Sigmoid colon (tissue), 7 donors: Measurements from ENCODE around the gene PAK2. TPM values are rescaled to one million over a fixed set of nuclear protein-coding genes. Genes with fewer than 3 reads are reported as not detected.
A peak's percentile ranks its signal among the peaks of the same experiment; 100 is the strongest.

Experiments
- DNase-seq: peaks from one replicate; pipeline ENCODE4 v3.0.0-alpha.2; 2019
- H3K27ac ChIP-seq, 4 donors: fragments of 200-600 bp; sonication (generic); one replicate each; pipeline ENCODE4 v1.5.1; 2016 to 2019; ENCODE audit warnings: mild to moderate bottlenecking in 1 of 4
- H3K27me3 ChIP-seq, 3 donors: fragments of 200-600 bp; sonication (generic); one replicate each; pipeline ENCODE4 v1.5.1; 2019; ENCODE audit warnings: mild to moderate bottlenecking in 1 of 3
- H3K36me3 ChIP-seq, 4 donors: fragments of 200-600 bp; sonication (generic); one replicate each; pipeline ENCODE4 v1.5.1; 2016 to 2019
- H3K4me1 ChIP-seq, 4 donors: fragments of 200-600 bp; sonication (generic); one replicate each; pipeline ENCODE4 v1.5.1; 2017 to 2019
- H3K4me3 ChIP-seq, 4 donors: fragments of 200-600 bp; sonication (generic); one replicate each; pipeline ENCODE4 v1.5.1; 2017 to 2019; ENCODE audit warnings: mild to moderate bottlenecking in 2 of 4, moderate library complexity in 1 of 4
- H3K9me3 ChIP-seq, 4 donors: fragments of 200-600 bp in 3 of 4; sonication (generic) in 3 of 4; one replicate each; pipeline versions ENCODE4 v1.5.1 to v1.6.1; 2013 to 2019
- EP300 ChIP-seq, 4 donors: sonication (generic); formaldehyde crosslinking; IDR thresholded peaks; one replicate each; pipeline ENCODE4 v1.6.1; 2017; ENCODE audit warnings: antibody characterized with exemption in 4 of 4
- POLR2A ChIP-seq, 2 donors: fragments of 450-650 bp; IDR thresholded peaks; one replicate each; pipeline ENCODE4 v1.6.1; 2016; ENCODE audit warnings: antibody characterized with exemption in 2 of 2, mild to moderate bottlenecking in 2 of 2, moderate library complexity in 2 of 2
- POLR2AphosphoS5 ChIP-seq, 4 donors: sonication (generic); formaldehyde crosslinking; IDR thresholded peaks; one replicate each; pipeline ENCODE4 v1.6.1; 2017; ENCODE audit warnings: antibody characterized with exemption in 4 of 4
- WGBS, 2 donors: extraction: QIAGEN DNeasy Blood & Tissue Kit; methylation state at CpG; one replicate each; pipeline ENCODE4 v1.1.7; 2013; 5-methylcytosine and 5-hydroxymethylcytosine counted together
- intact Hi-C: fragments of 100-400 bp; cut with DNase I; formaldehyde crosslinking; loops from one replicate; pipeline ENCODE4 v1.15.1; 2023
- polyA plus RNA-seq, 3 donors: library from polyadenylated mRNA; stranded (reverse); fragments of 200-250 nt; gene quantifications; one replicate each; pipeline ENCODE4 v1.2.3, GENCODE V29; 2013
- total RNA-seq, 4 donors: library from RNA; depleted of rRNA; stranded (reverse); fragments of >200 nt; gene quantifications; one replicate each; pipeline ENCODE4 v1.1.0, GENCODE V29; 2016
- TF ChIP-seq, protein P1 (sequence below), 4 experiments: fragments of 450-650 bp in 3 of 4; fragments of 200-600 bp in 1 of 4; IDR thresholded peaks; one replicate each; pipeline ENCODE4 v1.5.1; 2016 to 2019; ENCODE audit warnings: antibody characterized with exemption in 4 of 4, mild to moderate bottlenecking in 3 of 4, moderate library complexity in 2 of 4
- donor health status: healthy with polysubstance abuse.
- donor health status: Bipolar disorder and iron deficiency.
- donor health status: healthy.

PAK2 gene
- total and polyA plus RNA-seq, 7 donors, result 22.8 to 44.6 (median 35.5) TPM

DNA sequence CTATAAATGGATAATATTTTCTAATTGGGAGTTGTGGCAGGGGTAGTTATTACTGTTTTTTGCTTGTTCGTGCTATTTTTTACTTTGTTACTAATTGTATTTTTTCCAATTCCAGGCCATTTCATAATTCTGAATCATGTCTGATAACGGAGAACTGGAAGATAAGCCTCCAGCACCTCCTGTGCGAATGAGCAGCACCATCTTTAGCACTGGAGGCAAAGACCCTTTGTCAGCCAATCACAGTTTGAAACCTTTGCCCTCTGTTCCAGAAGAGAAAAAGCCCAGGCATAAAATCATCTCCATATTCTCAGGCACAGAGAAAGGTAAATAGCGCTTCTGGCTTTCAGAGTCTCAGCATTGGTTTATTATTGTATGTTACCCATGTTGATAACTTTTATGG lies 42.9 kb downstream of the PAK2 start:
- 96 to 97% methylated on average over 4 of the region's 4 CpGs for WGBS, 2 donors
- no peak for DNase-seq
- Histone ChIP-seq H3K27ac (no peak overlapping the region), H3K4me1 (peaks cover 0 to 24% (median 22%) of the 10 kb centered on the region in 4 donors), H3K36me3 (peaks cover 0 to 14% (median 11%) of the 10 kb centered on the region in 4 donors), H3K4me3 (no peak overlapping the region), H3K9me3 (peaks cover 0 to 3% (median 0%) of the 10 kb centered on the region in 4 donors), H3K27me3 (no peaks in the 10 kb centered on the region)
- intact Hi-C loops, result no loop called here
- TF ChIP-seq, protein P1, sequence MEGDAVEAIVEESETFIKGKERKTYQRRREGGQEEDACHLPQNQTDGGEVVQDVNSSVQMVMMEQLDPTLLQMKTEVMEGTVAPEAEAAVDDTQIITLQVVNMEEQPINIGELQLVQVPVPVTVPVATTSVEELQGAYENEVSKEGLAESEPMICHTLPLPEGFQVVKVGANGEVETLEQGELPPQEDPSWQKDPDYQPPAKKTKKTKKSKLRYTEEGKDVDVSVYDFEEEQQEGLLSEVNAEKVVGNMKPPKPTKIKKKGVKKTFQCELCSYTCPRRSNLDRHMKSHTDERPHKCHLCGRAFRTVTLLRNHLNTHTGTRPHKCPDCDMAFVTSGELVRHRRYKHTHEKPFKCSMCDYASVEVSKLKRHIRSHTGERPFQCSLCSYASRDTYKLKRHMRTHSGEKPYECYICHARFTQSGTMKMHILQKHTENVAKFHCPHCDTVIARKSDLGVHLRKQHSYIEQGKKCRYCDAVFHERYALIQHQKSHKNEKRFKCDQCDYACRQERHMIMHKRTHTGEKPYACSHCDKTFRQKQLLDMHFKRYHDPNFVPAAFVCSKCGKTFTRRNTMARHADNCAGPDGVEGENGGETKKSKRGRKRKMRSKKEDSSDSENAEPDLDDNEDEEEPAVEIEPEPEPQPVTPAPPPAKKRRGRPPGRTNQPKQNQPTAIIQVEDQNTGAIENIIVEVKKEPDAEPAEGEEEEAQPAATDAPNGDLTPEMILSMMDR (IDR thresholded peaks at IDR 0.05), result no peak

DNA sequence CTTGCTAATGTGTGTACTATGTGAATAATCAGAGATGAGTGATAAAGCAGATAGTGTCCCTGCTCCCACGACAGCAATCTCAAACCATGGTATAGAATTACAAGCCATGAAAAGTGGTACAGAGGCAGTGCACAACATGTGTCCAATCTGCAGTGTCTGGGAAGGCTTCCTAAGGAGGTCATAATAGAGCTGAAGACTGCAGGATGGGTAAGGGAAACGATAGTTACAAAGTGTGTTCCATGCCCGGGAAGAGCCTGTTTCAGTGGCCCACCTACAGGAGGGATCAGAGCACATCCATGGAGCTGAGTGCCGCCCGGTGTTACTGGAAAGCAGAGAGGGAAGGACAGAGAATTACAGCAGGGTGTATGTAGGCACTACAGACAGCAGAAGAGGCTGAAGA lies 48.9 kb downstream of the PAK2 start:
- 90% methylated on average over 5 of the region's 5 CpGs for WGBS, 2 donors
- no peaks in the 10 kb centered on the region for H3K9me3 ChIP-seq
- H3K27ac ChIP-seq, result no peak overlapping the region
- peaks cover 0 to 14% (median 9%) of the 10 kb centered on the region in 4 donors for H3K4me1 ChIP-seq
- TF ChIP-seq POLR2A (IDR thresholded peaks at IDR 0.05) (no peak), POLR2AphosphoS5 (IDR thresholded peaks at IDR 0.05) (no peak), EP300 (IDR thresholded peaks at IDR 0.05) (no peak)
- TF ChIP-seq, protein P1 (IDR thresholded peaks at IDR 0.05), result no peak
- H3K4me3 ChIP-seq, result no peak overlapping the region
- intact Hi-C loops, result no loop called here
- no peak for DNase-seq
- no peaks in the 10 kb centered on the region for H3K27me3 ChIP-seq
- peaks cover 0 to 5% (median 2%) of the 10 kb centered on the region in 4 donors for H3K36me3 ChIP-seq

DNA sequence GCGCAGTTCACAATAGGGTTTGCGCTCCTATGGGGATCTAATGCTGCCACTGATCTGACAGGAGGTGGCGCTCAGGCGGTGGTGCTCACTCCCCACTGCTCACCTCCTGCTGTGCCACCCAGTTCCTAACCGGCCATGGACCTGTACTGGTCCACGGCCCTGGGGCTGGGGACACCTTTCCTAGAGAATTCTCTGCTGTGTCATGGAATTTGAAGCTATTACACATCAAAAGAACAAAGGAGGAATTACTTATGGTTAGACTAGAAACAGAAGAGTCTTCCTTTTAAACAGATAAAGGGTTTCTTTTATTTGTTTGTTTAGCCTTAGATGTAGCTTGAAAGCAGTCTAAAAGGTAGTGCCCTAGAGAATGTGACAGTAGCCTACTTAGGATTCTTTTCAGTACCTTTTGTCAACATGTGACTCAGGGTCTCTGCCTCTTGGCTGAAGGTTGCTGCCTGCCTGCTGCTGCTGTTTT lies 50.3 kb downstream of the PAK2 start:
- H3K27ac ChIP-seq, result no peak overlapping the region
- TF ChIP-seq POLR2A (IDR thresholded peaks at IDR 0.05) (no peak), POLR2AphosphoS5 (IDR thresholded peaks at IDR 0.05) (no peak), EP300 (IDR thresholded peaks at IDR 0.05) (no peak)
- TF ChIP-seq, protein P1 (IDR thresholded peaks at IDR 0.05), result no peak
- H3K36me3 ChIP-seq, result no peaks in the 10 kb centered on the region
- DNase-seq, result no peak
- H3K27me3 ChIP-seq, result no peaks in the 10 kb centered on the region
- 98 to 99% methylated on average over 6 of the region's 6 CpGs for WGBS, 2 donors
- intact Hi-C loops, result no loop called here
- H3K4me3 ChIP-seq, result no peak overlapping the region
- H3K9me3 ChIP-seq, result no peaks in the 10 kb centered on the region
- peaks cover 0 to 17% (median 11%) of the 10 kb centered on the region in 4 donors for H3K4me1 ChIP-seq

DNA sequence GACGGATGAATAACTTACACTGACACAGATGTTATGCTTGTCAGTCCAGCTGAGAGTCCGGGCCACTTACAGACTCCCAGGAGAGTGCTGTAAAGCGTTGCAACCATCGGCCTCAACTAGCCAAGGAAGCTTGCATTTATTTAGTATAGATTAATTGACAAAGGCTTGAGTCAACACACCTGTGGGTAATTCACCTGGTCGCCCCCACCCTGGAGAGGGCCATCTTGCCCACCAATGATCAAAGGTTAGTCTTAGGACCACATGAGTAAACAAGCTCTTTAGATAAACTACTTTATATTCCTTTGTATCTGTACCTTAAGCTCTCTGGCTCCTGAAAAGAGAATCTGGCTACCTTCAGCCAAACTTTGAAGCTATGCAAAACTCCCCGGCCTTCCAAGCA lies 51.0 kb downstream of the PAK2 start:
- WGBS, 2 donors, result 91 to 98% methylated on average over 6 of the region's 6 CpGs
- Histone ChIP-seq H3K4me1 (peaks cover 0 to 17% (median 11%) of the 10 kb centered on the region in 4 donors), H3K27ac (no peak overlapping the region), H3K9me3 (no peaks in the 10 kb centered on the region), H3K27me3 (no peaks in the 10 kb centered on the region), H3K4me3 (no peak overlapping the region), H3K36me3 (no peaks in the 10 kb centered on the region)
- DNase-seq, result no peak
- intact Hi-C loops, result no loop called here
- TF ChIP-seq POLR2AphosphoS5 (IDR thresholded peaks at IDR 0.05) (no peak), EP300 (IDR thresholded peaks at IDR 0.05) (no peak), POLR2A (IDR thresholded peaks at IDR 0.05) (no peak)
- TF ChIP-seq, protein P1 (IDR thresholded peaks at IDR 0.05), result no peak

DNA sequence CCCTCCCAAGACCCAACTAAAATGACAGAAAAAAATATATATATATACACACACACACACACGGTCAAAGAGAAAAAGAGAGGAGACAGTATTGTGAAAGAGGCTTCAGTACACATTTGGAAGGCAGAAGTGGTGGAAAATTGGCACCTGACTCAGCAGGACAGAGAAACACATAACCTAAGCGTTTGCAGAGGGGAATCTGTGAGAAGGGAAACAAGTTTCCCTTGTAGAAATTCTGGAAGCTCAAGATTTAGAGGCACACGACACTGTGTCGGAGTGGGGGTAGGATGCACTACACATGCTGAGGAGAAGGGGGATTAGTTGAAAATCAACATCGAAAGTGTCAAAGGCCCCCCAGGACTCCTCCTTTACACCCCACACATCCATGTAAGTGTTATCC lies 53.1 kb downstream of the PAK2 start:
- 85 to 91% methylated on average over 5 of the region's 5 CpGs for whole genome bisulfite sequencing, 2 donors
- H3K27me3 ChIP-seq, result no peaks in the 10 kb centered on the region
- H3K4me1 ChIP-seq, result peaks cover 0 to 17% (median 11%) of the 10 kb centered on the region in 4 donors
- no peak overlapping the region for H3K4me3 ChIP-seq
- intact Hi-C loops, result no loop called here
- no peak for DNase-seq
- no peaks in the 10 kb centered on the region for H3K36me3 ChIP-seq
- no peaks in the 10 kb centered on the region for H3K9me3 ChIP-seq
- peak overlapping the region in 1 of 4 donors; percentile 5 for H3K27ac ChIP-seq
- TF ChIP-seq, protein P1 (IDR thresholded peaks at IDR 0.05), result no peak
- TF ChIP-seq POLR2AphosphoS5 (IDR thresholded peaks at IDR 0.05), result no peak
- TF ChIP-seq EP300 (IDR thresholded peaks at IDR 0.05), result no peak
- no peak for TF ChIP-seq POLR2A (IDR thresholded peaks at IDR 0.05)
